HG03432 (cell line): ENCODE data around the gene MGAT5B.
"Not testable (repeated sequence)": the region's sequence is repeated elsewhere in the genome, so short reads cannot be mapped to it uniquely, and the experiment has no call there.

ENCODE experiments used
- ATAC-seq: cut with Tn5 transposase; IDR thresholded peaks from one replicate; pipeline ENCODE4 v1.9.1; 2021; ENCODE audit warnings: mild to moderate bottlenecking, moderate library complexity; ENCODE audit not compliant: unreplicated experiment

Gene MGAT5B

DNA sequence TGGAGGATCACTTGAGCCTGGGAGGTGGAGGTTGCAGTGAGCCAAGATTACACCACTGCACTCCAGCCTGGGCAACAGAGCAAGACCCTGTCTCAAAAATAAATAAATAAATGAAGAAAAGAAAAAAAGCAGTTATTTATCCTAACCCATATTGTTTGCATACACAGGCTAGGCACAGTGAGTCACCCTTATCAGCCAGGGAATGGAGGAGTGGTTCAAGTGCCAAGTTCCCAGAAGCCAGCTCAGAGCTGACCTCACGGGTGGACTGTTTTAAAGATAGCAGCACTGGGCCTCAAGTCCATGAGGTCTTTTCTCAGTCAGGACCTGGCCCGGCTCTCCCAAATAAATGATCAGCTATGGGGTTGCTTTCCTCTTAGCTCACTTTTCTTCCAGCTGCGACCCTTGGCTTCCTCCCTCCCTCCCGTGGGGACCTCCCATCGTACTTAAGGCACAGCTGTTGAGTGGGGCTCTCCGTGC lies 22.6 kb upstream of the MGAT5B start:
- no peak for ATAC-seq

DNA sequence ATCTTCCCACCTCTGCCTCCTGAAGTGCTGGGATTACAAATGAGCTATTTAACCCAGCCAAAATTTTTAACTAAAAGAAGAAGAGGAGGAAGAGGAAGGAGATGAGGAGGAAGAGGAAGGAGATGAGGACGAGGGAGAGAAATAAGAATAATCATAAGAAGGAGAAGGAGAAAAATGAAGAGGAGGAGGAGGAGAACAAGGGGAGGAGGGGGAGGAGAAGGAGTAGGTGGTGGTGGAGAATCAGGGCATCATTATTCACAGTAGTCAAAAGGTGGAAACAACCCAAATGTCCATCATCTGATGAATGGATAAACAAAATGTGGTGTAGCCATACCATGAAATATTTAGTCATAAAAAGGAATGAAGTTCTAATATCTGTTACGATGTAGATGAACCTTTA lies 21.2 kb upstream of the MGAT5B start:
- ATAC-seq: no peak

- ATAC-seq: no peak
These were observed 19.5 kb upstream of the MGAT5B start for GRCh38 chr17:76848670-76849069.

GRCh38 chr17:76849160-76849559 lies 19.0 kb upstream of the MGAT5B start:
- not testable (repeated sequence) for ATAC-seq

DNA sequence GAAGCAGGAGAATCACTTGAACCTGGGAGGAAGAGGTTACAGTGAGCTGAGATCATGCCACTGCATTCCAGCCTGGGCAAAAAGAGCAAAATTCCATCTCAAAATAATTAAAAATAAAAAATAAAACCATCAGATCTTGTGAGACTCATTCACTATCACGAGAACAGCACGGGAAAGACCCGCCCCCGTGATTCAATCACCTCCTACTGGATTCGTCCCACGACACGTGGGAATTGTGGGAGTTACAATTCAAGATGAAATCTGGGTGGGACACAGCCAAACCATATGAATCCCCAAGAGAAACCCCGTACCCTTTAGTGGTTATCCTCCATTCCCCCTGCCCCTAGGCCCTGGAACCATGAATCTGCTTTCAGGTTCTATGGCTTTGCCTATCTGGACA lies 15.4 kb upstream of the MGAT5B start:
- no peak for ATAC-seq

GRCh38 chr17:76855105-76855504 lies 13.1 kb upstream of the MGAT5B start:
- no peak for ATAC-seq

GRCh38 chr17:76862079-76862478 lies 6.1 kb upstream of the MGAT5B start:
- ATAC-seq: no peak

GRCh38 chr17:76862494-76862893 lies 5.7 kb upstream of the MGAT5B start:
- no peak for ATAC-seq

- ATAC-seq: no peak
These were observed 4.2 kb upstream of the MGAT5B start for GRCh38 chr17:76864024-76864423.

DNA sequence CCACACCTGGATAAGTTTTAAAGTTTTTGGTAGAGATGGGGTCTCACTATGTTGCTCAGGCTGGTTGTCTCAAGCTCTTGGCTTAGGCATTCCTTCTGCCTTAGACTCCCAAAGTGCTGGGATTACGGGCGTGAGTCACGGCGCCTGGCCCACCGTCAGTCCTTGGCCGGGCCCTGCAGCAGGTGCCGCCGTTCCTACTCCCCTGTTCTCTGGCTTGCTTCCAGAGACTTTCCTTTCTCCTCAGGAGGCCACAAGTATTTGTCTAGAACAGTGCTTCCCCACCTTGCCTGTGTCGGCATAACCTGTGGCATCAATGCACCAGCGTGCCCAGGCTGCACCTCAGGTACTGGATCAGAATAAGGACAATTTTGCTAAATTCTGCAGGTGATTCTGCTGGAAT lies 3.0 kb upstream of the MGAT5B start:
- ATAC-seq: no peak

DNA sequence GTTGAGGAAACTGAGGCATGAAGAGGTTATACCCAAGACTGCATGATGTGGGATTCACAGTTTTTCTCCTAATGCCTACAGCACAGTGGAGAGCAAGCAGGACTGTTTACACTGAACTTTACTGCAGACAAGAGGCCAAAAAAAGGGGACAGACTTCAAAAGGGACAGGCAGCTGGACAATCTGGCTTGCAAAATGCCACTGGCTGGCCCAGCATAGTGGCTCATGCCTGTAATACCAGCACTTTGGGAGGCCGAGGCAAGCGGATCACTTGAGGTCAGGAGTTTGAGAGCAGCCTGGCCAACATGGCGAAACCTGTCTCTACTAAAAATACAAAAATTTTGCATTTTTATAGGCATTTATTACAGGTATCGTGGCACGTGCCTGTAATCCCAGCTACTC lies 2.0 kb upstream of the MGAT5B start:
- no peak for ATAC-seq

GRCh38 chr17:76866774-76867577 lies 1.2 kb upstream of the MGAT5B start:
- ATAC-seq: no peak

DNA sequence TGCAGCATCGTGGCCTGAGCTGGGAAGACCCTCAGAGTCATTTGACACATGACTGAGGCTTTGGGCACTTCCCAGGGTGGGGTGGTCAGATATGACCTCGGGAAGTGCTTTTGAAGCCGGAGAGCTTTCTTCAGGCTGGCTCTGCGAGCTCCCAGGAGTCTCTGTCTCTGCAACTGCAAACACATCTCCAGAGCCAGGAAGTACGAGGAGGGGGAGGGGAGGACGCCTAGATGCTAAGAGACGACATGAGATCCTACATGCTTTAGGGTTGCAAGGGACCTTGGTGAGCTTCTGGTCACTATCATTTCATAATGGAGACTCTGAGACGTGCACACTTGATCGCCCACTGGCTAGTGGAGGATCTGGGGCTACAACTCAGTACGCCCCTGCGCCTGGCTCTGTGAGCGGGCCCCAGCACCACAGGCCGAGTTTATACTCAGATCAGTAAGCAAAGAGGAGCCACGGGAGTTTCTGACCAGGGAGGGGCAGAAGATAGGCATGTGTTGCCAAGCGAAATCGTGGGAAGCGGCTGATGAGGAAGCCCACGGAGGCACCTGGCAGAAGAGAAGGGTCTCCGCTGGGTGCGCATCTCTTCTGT lies 527 bp upstream of the MGAT5B start:
- ATAC-seq: no peak

GRCh38 chr17:76868669-76869495 lies 678 bp downstream of the MGAT5B start:
- no peak for ATAC-seq

GRCh38 chr17:76869496-76870376 lies 1.5 kb downstream of the MGAT5B start:
- ATAC-seq: no peak

- ATAC-seq: no peak
These were observed 2.1 kb downstream of the MGAT5B start for GRCh38 chr17:76870377-76870714.

DNA sequence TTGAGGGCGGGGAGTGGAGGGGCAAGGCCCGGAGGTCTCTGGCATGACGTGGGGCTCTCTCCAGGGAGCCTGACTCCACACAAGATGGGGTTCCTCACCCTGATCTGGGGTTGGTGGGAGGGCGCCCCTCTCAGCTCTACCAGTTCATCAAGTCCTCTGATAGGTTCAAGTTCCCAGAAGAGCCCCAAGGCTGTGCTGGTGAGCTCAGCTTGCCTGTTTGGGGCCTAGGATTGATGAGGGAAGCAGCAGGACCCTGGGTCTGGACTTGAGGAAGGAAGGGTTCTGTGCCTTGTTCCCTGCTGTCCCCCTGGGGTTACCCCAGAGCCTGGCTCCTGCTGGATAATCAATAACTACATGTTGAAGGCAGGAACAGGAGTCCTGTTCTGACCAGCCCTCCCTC lies 3.5 kb downstream of the MGAT5B start:
- ATAC-seq: no peak

- no peak for ATAC-seq
These were observed 4.1 kb downstream of the MGAT5B start for GRCh38 chr17:76872221-76872873.

GRCh38 chr17:76872874-76873221 lies 4.6 kb downstream of the MGAT5B start:
- ATAC-seq: no peak

- no peak for ATAC-seq
These were observed 5.7 kb downstream of the MGAT5B start for GRCh38 chr17:76873856-76874255.
